Upper lobe of right lung (tissue), 1 donor: Measurements from ENCODE around the gene BLOC1S1. TPM values are rescaled to one million over a fixed set of nuclear protein-coding genes. Genes with fewer than 3 reads are reported as not detected.

Experiments
- ATAC-seq: fragments of 200-7000 bp; cut with Tn5 transposase; one replicate; pipeline ENCODE4 v1.9.1; 2020; ENCODE audit warnings: mild to moderate bottlenecking, moderate library complexity
- DNase-seq: peaks from one replicate; pipeline ENCODE4 v3.0.0-alpha.2; 2020
- H3K27ac ChIP-seq: fragments of 200-600 bp; one replicate; pipeline ENCODE4 v1.8.0; 2022
- H3K27me3 ChIP-seq: fragments of 200-600 bp; one replicate; pipeline ENCODE4 v1.8.0; 2022; ENCODE audit warnings: mild to moderate bottlenecking
- H3K36me3 ChIP-seq: fragments of 200-600 bp; one replicate; pipeline ENCODE4 v1.8.0; 2022
- H3K4me1 ChIP-seq: fragments of 200-600 bp; one replicate; pipeline ENCODE4 v1.8.0; 2022
- H3K4me3 ChIP-seq: fragments of 200-600 bp; one replicate; pipeline ENCODE4 v1.8.0; 2022; ENCODE audit warnings: mild to moderate bottlenecking
- H3K9me3 ChIP-seq: fragments of 200-600 bp; one replicate; pipeline ENCODE4 v1.8.0; 2022
- intact Hi-C: fragments of 100-400 bp; cut with DNase I; formaldehyde crosslinking; loops from one replicate; pipeline ENCODE4 v1.11.0; 2022
- total RNA-seq: library from RNA; stranded (reverse); fragmentation: NEBNext Ultra II Directional; extraction: Animal tissue kit (Norgen Biotek cat#: 25700); gene quantifications from one replicate; pipeline ENCODE4 v1.2.1, GENCODE V29; 2021
- TF ChIP-seq, protein P1 (sequence below): fragments of 200-600 bp; IDR thresholded peaks from one replicate; pipeline ENCODE4 v1.8.0; 2022; ENCODE audit warnings: antibody characterized with exemption
- donor health status: DM: no; HTN: yes; CAD: no; lungs with severe emphysema.

Gene BLOC1S1
- total RNA-seq, 1 donor from 2014 or later, result 129 TPM

DNA sequence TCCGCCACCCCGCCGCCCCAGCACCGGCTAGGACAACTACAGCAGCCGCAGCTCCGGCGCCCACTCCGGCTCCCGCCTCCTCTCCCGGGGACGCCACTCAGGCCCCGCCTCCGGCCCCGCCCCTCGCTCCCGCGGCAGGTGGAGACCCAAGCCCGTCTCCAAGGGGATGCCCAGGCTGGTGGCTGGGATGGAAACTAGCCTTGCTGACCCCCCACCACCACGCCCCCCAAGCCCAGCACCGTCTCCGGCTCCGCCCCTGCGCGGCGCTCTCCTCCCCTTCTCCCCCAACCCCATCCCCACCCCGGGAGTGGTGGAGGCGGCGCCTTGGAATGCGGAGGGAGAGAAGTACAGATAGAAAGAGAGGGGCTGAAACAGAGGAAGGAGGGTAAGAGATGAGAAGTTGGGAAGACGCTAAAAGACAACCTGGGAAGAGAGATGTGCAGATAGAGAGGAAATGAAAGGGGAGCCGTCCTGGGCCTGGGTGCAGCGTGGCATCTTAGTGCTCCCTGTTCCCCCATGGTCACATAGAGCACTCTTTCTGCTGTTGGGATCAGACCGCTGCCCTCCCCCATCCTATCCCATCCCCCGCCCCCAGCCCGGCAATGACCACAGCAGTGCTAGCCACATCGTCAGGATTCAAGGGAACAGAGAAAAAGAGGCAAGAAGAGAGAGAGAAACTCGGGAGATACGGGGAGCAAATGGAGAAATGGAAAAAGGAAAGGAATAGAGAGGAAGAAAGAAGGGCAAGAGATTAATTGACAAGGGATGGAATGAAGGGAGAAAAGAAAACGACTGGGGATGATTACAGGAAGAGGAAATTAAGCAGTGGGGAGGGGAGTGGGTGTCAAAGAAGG lies 7.8 kb upstream of the BLOC1S1 start, which contains the start of gene ITGA7:
ITGA7 (minus strand) TSS at position 64 of the 854 bp plus-strand sequence. CDS start 222 bp downstream, outside the sequence.
- no peaks in the 10 kb centered on the region for H3K36me3 ChIP-seq
- H3K4me1 ChIP-seq, result peaks cover 17% of the 10 kb centered on the region
- H3K9me3 ChIP-seq, result no peaks in the 10 kb centered on the region
- no peak within 1 kb of the TSS for H3K27ac ChIP-seq
- TF ChIP-seq, protein P1, sequence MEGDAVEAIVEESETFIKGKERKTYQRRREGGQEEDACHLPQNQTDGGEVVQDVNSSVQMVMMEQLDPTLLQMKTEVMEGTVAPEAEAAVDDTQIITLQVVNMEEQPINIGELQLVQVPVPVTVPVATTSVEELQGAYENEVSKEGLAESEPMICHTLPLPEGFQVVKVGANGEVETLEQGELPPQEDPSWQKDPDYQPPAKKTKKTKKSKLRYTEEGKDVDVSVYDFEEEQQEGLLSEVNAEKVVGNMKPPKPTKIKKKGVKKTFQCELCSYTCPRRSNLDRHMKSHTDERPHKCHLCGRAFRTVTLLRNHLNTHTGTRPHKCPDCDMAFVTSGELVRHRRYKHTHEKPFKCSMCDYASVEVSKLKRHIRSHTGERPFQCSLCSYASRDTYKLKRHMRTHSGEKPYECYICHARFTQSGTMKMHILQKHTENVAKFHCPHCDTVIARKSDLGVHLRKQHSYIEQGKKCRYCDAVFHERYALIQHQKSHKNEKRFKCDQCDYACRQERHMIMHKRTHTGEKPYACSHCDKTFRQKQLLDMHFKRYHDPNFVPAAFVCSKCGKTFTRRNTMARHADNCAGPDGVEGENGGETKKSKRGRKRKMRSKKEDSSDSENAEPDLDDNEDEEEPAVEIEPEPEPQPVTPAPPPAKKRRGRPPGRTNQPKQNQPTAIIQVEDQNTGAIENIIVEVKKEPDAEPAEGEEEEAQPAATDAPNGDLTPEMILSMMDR, result no peak
- peak; percentile 76 for ATAC-seq
- peak within 1 kb of the TSS; percentile 64 for H3K4me3 ChIP-seq
- H3K27me3 ChIP-seq, result peaks cover 11% of the 10 kb centered on the region
- intact Hi-C loops, result no loop called here
- peak; percentile 84 for DNase-seq

DNA sequence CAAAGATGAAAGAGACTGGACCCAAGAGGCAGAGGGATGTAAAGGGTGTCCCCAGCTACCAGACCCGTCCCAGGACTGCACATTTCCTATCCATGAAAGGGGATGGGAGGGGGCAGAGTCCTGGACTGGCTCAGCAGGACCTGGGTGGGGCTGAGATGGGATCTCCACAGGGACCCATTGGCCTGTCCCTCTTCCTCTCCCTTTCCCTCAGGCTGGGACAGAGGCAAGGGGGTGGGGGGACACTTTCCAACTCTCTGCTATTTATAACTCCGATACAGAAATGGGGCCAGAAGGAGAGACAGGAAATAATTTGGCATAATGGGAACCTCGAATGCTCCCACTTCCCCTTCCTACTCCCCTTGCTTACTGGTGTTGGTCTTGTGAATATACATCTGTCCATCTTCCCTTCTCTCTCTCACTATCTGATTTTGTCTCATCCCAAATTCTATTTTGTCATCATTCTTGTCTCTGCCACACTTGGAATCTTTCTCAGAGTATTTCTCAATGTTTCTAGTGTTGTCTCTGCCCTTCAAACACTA lies 7.1 kb upstream of the BLOC1S1 start:
- no peak for DNase-seq
- Histone ChIP-seq H3K27ac (no peak overlapping the region), H3K9me3 (no peaks in the 10 kb centered on the region), H3K27me3 (peaks cover 11% of the 10 kb centered on the region), H3K4me3 (no peak overlapping the region), H3K36me3 (no peaks in the 10 kb centered on the region), H3K4me1 (peaks cover 17% of the 10 kb centered on the region)
- peak; percentile 7 for ATAC-seq
- intact Hi-C loops, result no loop called here
- TF ChIP-seq, protein P1, result no peak

DNA sequence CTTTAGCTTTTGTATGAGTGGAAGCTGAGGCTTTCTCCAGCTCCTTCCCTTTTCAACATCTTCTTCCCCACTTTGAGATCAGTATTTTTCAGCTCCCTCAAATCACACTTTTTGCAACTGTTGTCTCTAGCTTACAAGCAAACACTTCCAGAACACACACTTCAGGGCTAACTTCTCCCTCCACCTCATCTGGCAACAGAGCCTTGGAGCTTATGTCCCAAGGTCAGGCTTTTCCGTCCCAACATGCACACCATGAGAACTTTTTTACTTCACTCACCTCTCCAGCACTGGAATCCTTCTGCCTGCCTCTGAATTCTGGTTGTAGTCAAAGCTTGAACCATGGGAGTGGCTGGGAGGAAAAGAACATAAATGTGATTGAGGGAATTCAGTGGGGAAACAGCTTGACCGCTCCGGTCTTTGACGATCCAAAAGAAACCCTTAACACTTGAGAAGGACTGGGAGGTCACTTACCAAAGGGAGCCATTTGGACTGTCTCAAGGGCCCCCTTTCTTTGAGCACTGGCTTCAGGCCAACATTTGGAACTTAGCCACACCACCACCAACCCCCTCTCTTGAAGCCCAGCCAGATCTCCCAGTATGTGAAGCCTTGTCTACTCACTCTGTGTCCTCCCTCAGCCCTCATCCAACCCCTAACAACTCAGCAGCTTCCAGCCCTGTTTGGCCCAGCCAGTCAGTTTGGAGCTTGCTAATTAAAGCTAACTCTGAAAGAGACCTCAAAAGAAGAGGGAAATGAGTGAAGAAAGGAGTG lies 3.9 kb upstream of the BLOC1S1 start:
- Histone ChIP-seq H3K36me3 (no peaks in the 10 kb centered on the region), H3K27ac (no peak overlapping the region)

DNA sequence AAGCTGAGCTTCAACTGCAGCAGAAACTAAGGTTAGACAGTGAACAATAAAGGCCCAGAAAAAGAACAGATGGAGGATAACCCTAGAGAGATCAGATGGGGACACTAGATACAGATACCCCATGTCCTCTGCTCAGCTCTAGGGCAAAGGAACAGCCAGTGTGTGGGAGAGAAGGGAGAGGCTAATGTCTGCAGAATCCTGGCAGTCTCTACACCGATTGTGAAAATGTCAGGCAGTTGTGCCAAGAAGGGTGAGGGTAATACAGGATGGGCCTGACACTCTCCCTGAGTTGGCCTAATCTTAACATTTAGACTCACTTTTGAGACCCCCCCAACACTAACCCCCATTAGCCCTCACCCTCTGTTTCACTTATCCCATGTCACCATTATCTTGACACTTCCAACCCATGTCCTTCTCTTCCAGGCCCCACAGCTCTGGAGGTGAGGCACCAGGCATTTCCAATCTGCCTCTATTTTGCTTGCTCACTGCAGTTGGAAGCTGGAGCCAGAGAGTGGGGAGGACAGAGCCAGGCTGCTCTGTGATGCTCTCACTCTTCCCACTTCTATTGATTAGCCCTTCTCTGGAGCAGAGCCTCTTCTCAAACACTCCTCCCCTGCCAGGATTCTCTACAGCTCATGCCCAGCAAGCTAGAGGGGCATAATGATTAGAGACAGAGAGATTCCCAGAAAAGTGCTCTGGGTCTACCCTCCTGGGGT lies 3.0 kb upstream of the BLOC1S1 start:
- TF ChIP-seq, protein P1, result no peak
- DNase-seq (no peak), ATAC-seq (no peak)
- Histone ChIP-seq H3K9me3 (no peaks in the 10 kb centered on the region), H3K4me1 (peaks cover 32% of the 10 kb centered on the region), H3K4me3 (no peak overlapping the region), H3K27me3 (no peaks in the 10 kb centered on the region), H3K27ac (no peak overlapping the region), H3K36me3 (no peaks in the 10 kb centered on the region)
- intact Hi-C loops, result no loop called here

More for the DNA sequence above, 3.9 kb upstream of the BLOC1S1 start:
- ATAC-seq (no peak), DNase-seq (no peak)
- Histone ChIP-seq H3K4me3 (no peak overlapping the region), H3K27me3 (peaks cover 5% of the 10 kb centered on the region), H3K9me3 (no peaks in the 10 kb centered on the region), H3K4me1 (peaks cover 27% of the 10 kb centered on the region)
- intact Hi-C loops, result no loop called here
- TF ChIP-seq, protein P1, result no peak

DNA sequence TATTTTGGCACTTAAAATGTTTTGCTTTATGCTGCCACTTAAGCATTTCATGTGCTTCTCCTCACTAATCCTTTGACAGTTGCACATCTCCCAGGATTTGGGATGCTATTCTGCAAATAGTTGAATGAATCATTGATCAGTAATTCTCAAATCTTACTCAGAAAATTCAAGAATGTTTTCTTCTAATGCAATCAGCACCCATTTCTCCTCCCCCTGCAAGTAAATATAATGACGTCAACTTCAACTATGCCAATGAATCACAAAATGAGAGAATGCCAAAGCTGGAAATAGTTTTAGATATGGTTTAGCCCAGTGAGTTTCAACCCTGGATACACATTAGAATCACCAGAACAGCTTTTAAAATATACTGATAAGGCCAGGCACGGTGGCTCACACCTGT lies 2.1 kb upstream of the BLOC1S1 start:
- no peaks in the 10 kb centered on the region for H3K9me3 ChIP-seq
- intact Hi-C loops, result no loop called here
- no peaks in the 10 kb centered on the region for H3K36me3 ChIP-seq
- H3K27ac ChIP-seq, result no peak overlapping the region
- H3K27me3 ChIP-seq, result no peaks in the 10 kb centered on the region
- peaks cover 34% of the 10 kb centered on the region for H3K4me1 ChIP-seq
- ATAC-seq (no peak), DNase-seq (no peak)
- TF ChIP-seq, protein P1, result no peak
- no peak overlapping the region for H3K4me3 ChIP-seq
